ENCODE data around the gene MINDY4B. TPM values are rescaled to one million over a fixed set of nuclear protein-coding genes. Genes with fewer than 3 reads are reported as not detected.

MINDY4B gene
- total RNA-seq (2021; fragmentation: NEBNext Ultra II Directional; extraction: Animal tissue kit (Norgen Biotek cat#: 25700)) (not detected in 2 replicates), polyA plus RNA-seq (2011; rRNA removed) (not detected in 2 replicates), polyA minus RNA-seq (2011; rRNA and poly(A)+ RNA removed) (not detected in 2 replicates)
- polyA plus RNA-seq (2011; cell fraction: cytosol; rRNA removed): not detected
- not detected for polyA plus RNA-seq (2011; cell fraction: nucleus; rRNA removed)
- not detected in 4 replicates for polyA plus RNA-seq (2012, experiment 1 of 2)
- not detected for polyA plus RNA-seq (2012, experiment 2 of 2)
- polyA plus RNA-seq (2013, experiment 1 of 2): not detected
- polyA plus RNA-seq (2013, experiment 2 of 2): not detected
- not detected for polyA minus RNA-seq (2011; cell fraction: cytosol; rRNA and poly(A)+ RNA removed)
- not detected for polyA minus RNA-seq (2011; cell fraction: nucleus; rRNA and poly(A)+ RNA removed)
- long read RNA-seq, experiment 1: 0 reads
- long read RNA-seq, experiment 2: 0 reads

DNA sequence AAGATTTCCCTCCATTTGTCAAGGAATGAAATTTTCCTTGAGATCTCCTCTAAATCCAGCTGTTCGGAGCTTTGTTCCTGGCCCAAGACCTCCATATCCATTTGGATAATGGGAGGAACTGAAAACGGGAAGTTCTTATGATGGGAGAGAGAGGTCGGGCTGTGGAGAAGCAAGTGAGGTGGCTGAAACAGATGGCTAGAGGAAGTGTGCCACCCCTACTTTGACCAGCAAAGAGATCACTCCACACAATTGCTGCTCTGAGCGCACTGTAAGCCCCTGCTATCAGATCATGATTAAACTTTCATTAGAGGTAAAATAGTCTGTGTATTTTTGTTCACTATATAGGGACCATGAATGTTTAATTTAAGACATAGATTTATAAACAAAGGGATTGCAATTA is at the start of gene MINDY4B:
MINDY4B (minus strand) TSS at position 101 of the 400 bp plus-strand sequence; CDS start at position 101, 0 bp downstream.
- H3K36me3 ChIP-seq (ENCODE audit: control insufficient read depth in 2 of 4, insufficient read depth in 4 of 4, low read length in 3 of 4): no peaks in the 10 kb centered on the region
- H2BK15ac ChIP-seq (ENCODE audit: low read length): no peak within 1 kb of the TSS
- H3K4ac ChIP-seq (replicated peaks; ENCODE audit: insufficient read length, low read depth, low read length): no peak within 1 kb of the TSS
- H3K4me3 ChIP-seq (ENCODE audit: extremely low read depth in 1 of 4, insufficient read depth in 2 of 4, low read depth in 3 of 4, low read length in 4 of 4): no peak within 1 kb of the TSS
- FAIRE-seq (no peak), DNase-seq (ENCODE audit: low read depth in 1 of 2, low spot score in 2 of 2) (no peak)
- no peak within 1 kb of the TSS for H2BK20ac ChIP-seq (ENCODE audit: low read length)
- no peak within 1 kb of the TSS for H3K18ac ChIP-seq (ENCODE audit: extremely low read depth, low read length)
- no peak within 1 kb of the TSS for H2BK5ac ChIP-seq (ENCODE audit: low read depth, low read length)
- no peak within 1 kb of the TSS for H4K91ac ChIP-seq (replicated peaks; ENCODE audit: insufficient read length, low read length)
- no peaks in the 10 kb centered on the region for H3K23me2 ChIP-seq (ENCODE audit: low read depth, low read length)
- peak within 1 kb of the TSS; percentile 31; the same call in 1 of the 2 replicates for H2AFZ ChIP-seq (ENCODE audit: low read length)
- no peaks in the 10 kb centered on the region for H4K20me1 ChIP-seq (replicated peaks in 1 of 2; ENCODE audit: control insufficient read depth in 1 of 2, insufficient read depth in 2 of 2, low read length in 2 of 2)
- no peak within 1 kb of the TSS for H4K8ac ChIP-seq (ENCODE audit: extremely low read depth, insufficient read depth, low read length)
- H3K4me1 ChIP-seq (replicated peaks in 1 of 4; ENCODE audit: control insufficient read depth in 3 of 4, insufficient read depth in 4 of 4, low read length in 3 of 4): no peaks in the 10 kb centered on the region
- no peak within 1 kb of the TSS for H2BK12ac ChIP-seq (ENCODE audit: low read depth, low read length)
- H3K23ac ChIP-seq (ENCODE audit: insufficient read length): no peak within 1 kb of the TSS
- no peak within 1 kb of the TSS for H2AK5ac ChIP-seq (ENCODE audit: low read depth, low read length)
- H3K4me2 ChIP-seq (ENCODE audit: insufficient read depth in 1 of 2, low read depth in 2 of 2, low read length in 2 of 2): no peak within 1 kb of the TSS
- 87% methylated on average over 4 of the region's 4 CpGs; no CpG with 5 or more reads in 1 of the 2 experiments for WGBS, 2 experiments (ENCODE audit: extremely low coverage in 1 of 2, insufficient coverage in 1 of 2, insufficient read length in 1 of 2, insufficient replicate concordance in 2 of 2, low coverage in 1 of 2, low lambda C conversion rate in 2 of 2, missing lambda C conversion rate in 1 of 2)
- no peak within 1 kb of the TSS for H4K5ac ChIP-seq (ENCODE audit: insufficient read length, low read depth, low read length)
- no peaks in the 10 kb centered on the region for H3K27me3 ChIP-seq (replicated peaks in 1 of 4; ENCODE audit: control insufficient read depth in 3 of 4, extremely low read depth in 1 of 4, insufficient read depth in 3 of 4, low read length in 3 of 4)
- no peaks in the 10 kb centered on the region for H3K79me1 ChIP-seq (ENCODE audit: low read depth, low read length)
- no peak within 1 kb of the TSS for H3K27ac ChIP-seq (ENCODE audit: low read depth, low read length)
- ChIA-PET POLR2A (ENCODE audit: partially characterized antibody) (no interaction called here), CTCF (ENCODE audit: partially characterized antibody) (interaction anchor here (1.1 kb wide), 1 partner anchor 11 kb away, joined by 3 read pairs; no protein-coding TSS in a partner anchor)
- no peak within 1 kb of the TSS for H2BK120ac ChIP-seq (replicated peaks; ENCODE audit: low read depth, low read length)
- no peaks in the 10 kb centered on the region for H3K79me2 ChIP-seq (ENCODE audit: control insufficient read depth in 1 of 2, insufficient read depth in 2 of 2, low read length in 2 of 2)
- no peak within 1 kb of the TSS for H3K56ac ChIP-seq (replicated peaks; ENCODE audit: insufficient read length, low read depth, low read length)
- no peak within 1 kb of the TSS for H3K14ac ChIP-seq (ENCODE audit: insufficient read length)
- H3K9ac ChIP-seq (replicated peaks in 1 of 4; ENCODE audit: extremely low read depth in 1 of 4, low read depth in 3 of 4, low read length in 3 of 4): no peak within 1 kb of the TSS
- no peaks in the 10 kb centered on the region for H3K9me3 ChIP-seq (ENCODE audit: insufficient read depth in 2 of 2, low read depth in 1 of 2, low read length in 1 of 2)
- TF ChIP-seq CHD1 (IDR thresholded peaks at IDR 0.05; ENCODE audit: low read depth, low read length): no peak
- TF ChIP-seq SP2 (IDR thresholded peaks at IDR 0.05; ENCODE audit: low read length): no peak
- no peak for TF ChIP-seq RBBP5 (IDR thresholded peaks at IDR 0.05; ENCODE audit: borderline replicate concordance, low read depth, low read length)
- TF ChIP-seq, protein P1, sequence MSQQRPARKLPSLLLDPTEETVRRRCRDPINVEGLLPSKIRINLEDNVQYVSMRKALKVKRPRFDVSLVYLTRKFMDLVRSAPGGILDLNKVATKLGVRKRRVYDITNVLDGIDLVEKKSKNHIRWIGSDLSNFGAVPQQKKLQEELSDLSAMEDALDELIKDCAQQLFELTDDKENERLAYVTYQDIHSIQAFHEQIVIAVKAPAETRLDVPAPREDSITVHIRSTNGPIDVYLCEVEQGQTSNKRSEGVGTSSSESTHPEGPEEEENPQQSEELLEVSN (IDR thresholded peaks at IDR 0.05): no peak

All from H1 (cell line).